GM23248 (cell line): ENCODE data around the gene ARL16. TPM values are rescaled to one million over a fixed set of nuclear protein-coding genes. Genes with fewer than 3 reads are reported as not detected.
A peak's percentile ranks its signal among the peaks of the same experiment; 100 is the strongest.

Experiments
- DNase-seq: peaks from one replicate; pipeline ENCODE4 v3.0.0-alpha.2; 2015
- H2AFZ ChIP-seq: fragments of 200-600 bp; sonication (generic); 2 replicates; pipeline ENCODE4 v1.6.1; 2016; ENCODE audit warnings: antibody characterized with exemption
- H3F3A ChIP-seq: fragments of 200-600 bp; sonication (generic); 2 replicates; pipeline ENCODE4 v1.6.1; 2016; ENCODE audit warnings: mild to moderate bottlenecking, antibody characterized with exemption, mixed run types; ENCODE audit not compliant: insufficient read depth
- H3K27ac ChIP-seq: fragments of 200-600 bp; sonication (generic); 2 replicates; pipeline ENCODE4 v1.5.1; 2016; ENCODE audit warnings: mild to moderate bottlenecking
- H3K27me3 ChIP-seq: fragments of 200-600 bp; sonication (generic); replicated peaks from 2 replicates; pipeline ENCODE4 v1.6.1; 2016; ENCODE audit warnings: mild to moderate bottlenecking; ENCODE audit not compliant: insufficient read depth
- H3K36me3 ChIP-seq: fragments of 200-600 bp; sonication (generic); 2 replicates; pipeline ENCODE4 v1.6.1; 2016; ENCODE audit warnings: low read depth, mild to moderate bottlenecking
- H3K4me1 ChIP-seq: fragments of 200-600 bp; sonication (generic); 2 replicates; pipeline ENCODE4 v1.6.1; 2016; ENCODE audit warnings: mild to moderate bottlenecking; ENCODE audit not compliant: insufficient read depth
- H3K4me2 ChIP-seq: fragments of 200-600 bp; sonication (generic); one replicate; pipeline ENCODE4 v1.6.1; 2016; ENCODE audit warnings: mild to moderate bottlenecking; ENCODE audit not compliant: unreplicated experiment
- H3K4me3 ChIP-seq: fragments of 200-600 bp; sonication (generic); 2 replicates; pipeline ENCODE4 v1.5.1; 2016; ENCODE audit warnings: mild to moderate bottlenecking
- H3K79me2 ChIP-seq: fragments of 200-600 bp; sonication (generic); 2 replicates; pipeline ENCODE4 v1.6.1; 2016; ENCODE audit warnings: mild to moderate bottlenecking; ENCODE audit not compliant: insufficient read depth
- H3K9ac ChIP-seq: fragments of 200-600 bp; sonication (generic); 2 replicates; pipeline ENCODE4 v1.6.1; 2016; ENCODE audit warnings: mild to moderate bottlenecking
- H3K9me2 ChIP-seq: fragments of 200-600 bp; sonication (generic); 2 replicates; pipeline ENCODE4 v1.6.1; 2016; ENCODE audit warnings: mixed run types, mild to moderate bottlenecking, moderate library complexity; ENCODE audit not compliant: insufficient read depth
- H3K9me3 ChIP-seq: fragments of 200-600 bp; sonication (generic); one replicate; pipeline ENCODE4 v1.6.1; 2017; ENCODE audit warnings: low read depth
- H4K20me1 ChIP-seq: fragments of 200-600 bp; sonication (generic); 2 replicates; pipeline ENCODE4 v1.6.0; 2016; ENCODE audit not compliant: insufficient read depth
- EZH2 ChIP-seq: fragments of 200-600 bp; sonication (generic); IDR thresholded peaks from 2 replicates; pipeline ENCODE4 v1.6.1; 2018; ENCODE audit warnings: antibody characterized with exemption, mild to moderate bottlenecking; ENCODE audit not compliant: insufficient read depth, poor library complexity, severe bottlenecking
- EZH2phosphoT487 ChIP-seq: fragments of 200-600 bp; sonication (generic); IDR thresholded peaks from 2 replicates; pipeline ENCODE4 v1.6.1; 2018; ENCODE audit warnings: antibody characterized with exemption, moderate library complexity, mild to moderate bottlenecking, low read depth; ENCODE audit not compliant: insufficient read depth
- WGBS, 2 experiments: methylation state at CpG; one replicate each; pipeline ENCODE4 v1.1.6; 2015 to 2017; ENCODE audit warnings: low lambda C conversion rate in 2 of 2, low coverage in 1 of 2; ENCODE audit errors: missing lambda C conversion rate in 2 of 2; 5-methylcytosine and 5-hydroxymethylcytosine counted together
- in situ Hi-C: fragments of 300-500 bp; cut with MboI; formaldehyde crosslinking; loops from 2 replicates; pipeline ENCODE4 v1.15.0; 2020
- polyA plus RNA-seq: library from polyadenylated mRNA; unstranded; fragments of >200 nt; fragmentation: Nextera tagmentation; extraction: Ambion mirVana; gene quantifications from 2 replicates; pipeline ENCODE4 v1.2.1, GENCODE V29; 2016
- total RNA-seq: library from RNA; depleted of rRNA; stranded (reverse); fragments of >200 nt; shearing (Covaris generic); gene quantifications from 2 replicates; pipeline ENCODE4 v1.2.3, GENCODE V29; 2014

The ARL16 gene
- total and polyA plus RNA-seq, 2 experiments from 2014 or later = 45.6 to 70.8 TPM

DNA sequence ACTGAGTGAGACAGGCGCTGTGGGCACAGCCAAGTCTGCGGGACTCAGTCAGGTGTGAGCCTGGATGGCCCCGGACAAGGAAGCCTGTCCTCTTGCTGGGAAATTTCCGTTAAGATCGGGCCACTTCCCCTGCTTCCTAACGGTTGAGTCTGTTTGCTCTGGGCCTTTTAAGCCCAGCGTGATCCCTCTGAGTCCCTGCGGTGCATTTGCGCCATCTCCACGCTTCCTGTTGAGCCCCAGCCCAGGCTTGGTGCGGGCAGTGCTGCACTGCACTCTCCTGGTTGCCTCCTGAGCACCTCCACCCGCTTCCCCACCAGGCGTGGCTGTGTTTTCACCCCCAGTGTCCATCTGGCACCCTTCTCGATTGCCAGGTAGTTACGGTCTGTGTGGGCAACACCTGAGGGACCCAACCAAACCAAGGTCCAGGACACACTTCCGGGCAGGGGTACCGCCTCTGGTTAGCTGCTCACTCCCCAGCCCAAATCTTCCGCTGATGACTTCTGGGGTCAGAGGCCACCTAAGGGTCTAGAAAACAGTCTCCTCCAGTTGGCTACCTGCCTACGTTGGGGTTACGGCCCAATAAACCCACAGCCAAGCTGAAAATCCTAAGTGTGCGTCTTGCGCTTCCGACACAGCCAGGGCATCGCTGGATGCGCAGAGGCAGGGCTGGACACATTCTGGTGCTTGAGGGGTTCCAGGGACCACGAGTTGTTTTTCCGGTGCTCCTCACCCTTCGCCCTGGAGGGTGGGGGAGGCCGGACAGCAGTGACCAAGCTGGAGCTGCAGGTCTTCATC, 27.1 kb upstream of the ARL16 start:
- Histone ChIP-seq H3K9me3 (no peaks in the 10 kb centered on the region), H2AFZ (no peak overlapping the region), H3K4me3 (0 out of 2 replicates have a peak overlapping the region, but pooled peaks have one; percentile 76), H3K36me3 (no peaks in the 10 kb centered on the region; the same call in 1 of the 2 replicates), H3K79me2 (0 out of 2 replicates have a peak, but pooled peaks cover under 1% of the 10 kb centered on the region), H3K4me2 (peak overlapping the region; percentile 82), H3K27ac (no peak overlapping the region), H3F3A (no peaks in the 10 kb centered on the region), H4K20me1 (no peaks in the 10 kb centered on the region), H3K4me1 (peaks cover 16% of the 10 kb centered on the region), H3K9me2 (no peaks in the 10 kb centered on the region), H3K27me3 (no peaks in the 10 kb centered on the region), H3K9ac (peak overlapping the region; percentile 58)
- in situ Hi-C loops = no loop called here
- WGBS, 2 experiments = 7 to 9% methylated on average over 29 of the region's 29 CpGs
- no peak for TF ChIP-seq EZH2phosphoT487
- no peak for TF ChIP-seq EZH2
- DNase-seq = peak; percentile 64

DNA sequence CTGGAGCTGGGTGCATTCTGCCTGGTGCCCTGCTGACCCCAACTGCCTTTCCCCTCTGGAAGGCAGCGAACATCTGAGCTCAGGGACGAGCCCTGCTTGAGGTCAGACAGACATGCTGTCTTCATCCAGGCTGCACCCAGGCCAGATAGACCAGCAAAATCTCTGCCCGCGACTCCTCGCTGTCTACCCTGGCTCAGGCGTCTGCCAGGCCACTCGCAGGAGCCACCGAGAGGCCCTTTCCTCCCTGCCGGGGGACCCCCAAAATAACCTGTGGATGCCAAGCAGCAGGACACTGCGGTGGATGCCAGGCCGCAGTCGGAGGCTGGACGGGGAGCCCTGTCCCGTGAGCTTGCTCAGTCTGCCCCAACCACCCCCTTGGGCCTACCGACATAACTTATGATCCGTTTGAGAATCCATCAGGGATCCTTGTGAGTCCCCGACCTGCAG, 25.2 kb upstream of the ARL16 start:
- Histone ChIP-seq H4K20me1 (no peaks in the 10 kb centered on the region), H3K9me3 (no peaks in the 10 kb centered on the region), H3K4me1 (peaks cover 22% of the 10 kb centered on the region), H3K4me2 (no peak overlapping the region), H3K9me2 (no peaks in the 10 kb centered on the region), H3K9ac (no peak overlapping the region), H3K27ac (no peak overlapping the region), H3K27me3 (no peaks in the 10 kb centered on the region), H3K36me3 (no peaks in the 10 kb centered on the region; the same call in 1 of the 2 replicates), H3K79me2 (peaks cover 20% of the 10 kb centered on the region), H3F3A (no peaks in the 10 kb centered on the region), H3K4me3 (no peak overlapping the region), H2AFZ (no peak overlapping the region)
- TF ChIP-seq EZH2phosphoT487 (no peak), EZH2 (no peak)
- in situ Hi-C loops = no loop called here
- DNase-seq = no peak
- WGBS, 2 experiments = 72 to 77% methylated on average over 17 of the region's 17 CpGs

DNA sequence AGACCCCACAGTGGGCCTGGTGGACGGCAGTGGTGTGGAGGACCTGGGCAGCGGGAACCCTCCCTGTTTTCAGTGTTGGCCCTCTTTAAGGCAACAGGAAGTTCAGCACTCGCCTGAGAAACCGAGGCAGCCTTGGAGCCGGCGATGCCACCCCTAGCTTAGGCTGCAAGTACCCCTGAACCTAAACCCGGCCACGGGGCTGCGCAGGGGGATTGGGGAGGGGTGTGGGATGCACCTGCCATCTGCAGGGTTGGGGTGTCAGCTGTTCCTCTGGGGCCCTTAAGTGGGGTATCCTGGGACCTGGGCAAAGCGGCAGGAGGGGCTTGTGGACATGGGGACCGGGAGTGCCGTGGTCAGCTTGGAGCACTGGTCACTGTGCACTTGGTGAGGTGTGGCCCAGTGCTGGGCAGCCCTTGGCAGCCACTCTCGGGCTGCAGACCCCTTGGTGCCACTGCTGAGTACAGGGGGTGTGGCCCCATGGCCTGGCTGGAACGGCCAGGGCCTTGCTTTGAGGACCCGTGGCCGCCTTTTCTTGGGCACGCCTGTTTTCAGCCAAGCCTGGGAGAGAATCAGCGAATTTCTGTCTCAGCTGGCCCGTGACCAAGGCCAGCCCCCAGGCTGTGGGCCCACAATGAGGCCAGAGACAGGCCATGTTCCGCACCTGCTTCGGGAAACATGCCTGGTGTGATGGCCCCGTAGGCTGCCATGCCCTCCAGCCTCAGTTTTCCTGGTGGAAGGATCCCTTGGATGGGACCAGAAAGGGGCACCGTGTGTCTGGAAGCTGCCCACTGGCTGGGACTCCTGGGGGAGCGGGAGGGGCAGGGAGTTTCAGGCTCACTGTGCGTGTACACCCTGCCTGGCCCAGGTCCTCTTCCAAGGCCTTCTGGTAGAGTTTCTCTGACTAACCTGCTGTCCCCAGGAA, 24.4 kb upstream of the ARL16 start:
- no peak overlapping the region for H2AFZ ChIP-seq
- no peaks in the 10 kb centered on the region; the same call in 1 of the 2 replicates for H3K36me3 ChIP-seq
- peaks cover 25% of the 10 kb centered on the region for H3K79me2 ChIP-seq
- H3F3A ChIP-seq = no peaks in the 10 kb centered on the region
- H3K4me3 ChIP-seq = no peak overlapping the region
- H3K9me3 ChIP-seq = no peaks in the 10 kb centered on the region
- H3K9ac ChIP-seq = no peak overlapping the region
- H3K4me1 ChIP-seq = peaks cover 20% of the 10 kb centered on the region
- 74 to 83% methylated on average over 21 to 25 of the region's 25 CpGs for WGBS, 2 experiments
- no peak overlapping the region for H3K27ac ChIP-seq
- DNase-seq = no peak
- TF ChIP-seq EZH2 (no peak), EZH2phosphoT487 (no peak)
- H3K9me2 ChIP-seq = no peaks in the 10 kb centered on the region
- no peaks in the 10 kb centered on the region for H4K20me1 ChIP-seq
- in situ Hi-C loops = no loop called here
- no peaks in the 10 kb centered on the region for H3K27me3 ChIP-seq
- no peak overlapping the region for H3K4me2 ChIP-seq

DNA sequence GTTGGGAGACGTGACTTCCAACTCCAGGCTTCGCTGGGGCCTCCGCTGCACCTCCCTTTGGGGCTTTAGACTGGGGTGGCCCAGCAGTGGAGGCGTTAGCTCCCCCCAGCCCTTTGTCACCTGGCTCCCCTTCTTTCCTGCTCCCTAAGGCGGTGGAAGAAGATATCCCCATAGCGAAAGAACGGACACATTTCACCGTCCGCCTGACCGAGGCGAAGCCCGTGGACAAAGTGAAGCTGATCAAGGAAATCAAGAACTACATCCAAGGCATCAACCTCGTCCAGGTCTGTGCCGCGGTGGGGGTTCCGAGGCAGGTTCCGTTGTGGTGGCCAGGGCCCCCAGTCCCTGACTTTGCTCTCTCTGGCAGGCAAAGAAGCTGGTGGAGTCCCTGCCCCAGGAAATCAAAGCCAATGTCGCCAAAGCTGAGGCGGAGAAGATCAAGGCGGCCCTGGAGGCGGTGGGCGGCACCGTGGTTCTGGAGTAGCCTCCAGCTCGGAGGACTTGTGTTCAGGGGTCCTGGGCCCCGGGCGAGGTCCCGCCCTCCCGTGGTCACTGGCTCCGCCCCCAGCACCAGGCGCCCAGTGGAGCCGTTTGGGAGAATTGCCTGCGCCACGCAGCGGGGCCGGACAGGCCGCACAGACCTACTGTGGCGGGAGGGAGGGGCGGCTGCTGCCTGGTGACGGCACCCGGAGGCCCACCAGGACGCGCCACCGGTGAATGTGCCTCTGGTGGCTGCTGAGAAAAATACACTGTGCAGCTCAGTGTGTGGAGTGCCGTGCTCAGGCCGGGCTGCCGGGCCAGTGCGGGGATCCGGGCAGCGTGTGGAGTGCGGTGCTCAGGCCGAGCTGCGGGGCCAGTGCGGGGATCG, 23.4 kb upstream of the ARL16 start:
- H3K27me3 ChIP-seq = no peaks in the 10 kb centered on the region
- H3K9me2 ChIP-seq = no peaks in the 10 kb centered on the region
- H3K79me2 ChIP-seq = peaks cover 29% of the 10 kb centered on the region
- no peaks in the 10 kb centered on the region for H3K9me3 ChIP-seq
- WGBS, 2 experiments = 86 to 88% methylated on average over 44 to 52 of the region's 54 CpGs
- no peak overlapping the region for H3K4me2 ChIP-seq
- H4K20me1 ChIP-seq = no peaks in the 10 kb centered on the region
- no peak for TF ChIP-seq EZH2
- no peak for TF ChIP-seq EZH2phosphoT487
- in situ Hi-C loops = no loop called here
- no peak overlapping the region for H3K27ac ChIP-seq
- no peak overlapping the region for H2AFZ ChIP-seq
- peaks cover 20% of the 10 kb centered on the region for H3K4me1 ChIP-seq
- H3K36me3 ChIP-seq = no peaks in the 10 kb centered on the region; the same call in 1 of the 2 replicates
- no peak overlapping the region for H3K4me3 ChIP-seq
- peaks cover 7% of the 10 kb centered on the region; the same call in 1 of the 2 replicates for H3F3A ChIP-seq
- no peak overlapping the region for H3K9ac ChIP-seq
- no peak for DNase-seq
